T-helper 2 cell (primary cell): ENCODE measurements around the gene VSIG8.

Source experiments
- DNase-seq, 5 experiments: peaks; one replicate each; pipeline versions ENCODE4 v3.0.0 to v3.0.0-alpha.2; 2012 to 2022

Gene VSIG8

DNA sequence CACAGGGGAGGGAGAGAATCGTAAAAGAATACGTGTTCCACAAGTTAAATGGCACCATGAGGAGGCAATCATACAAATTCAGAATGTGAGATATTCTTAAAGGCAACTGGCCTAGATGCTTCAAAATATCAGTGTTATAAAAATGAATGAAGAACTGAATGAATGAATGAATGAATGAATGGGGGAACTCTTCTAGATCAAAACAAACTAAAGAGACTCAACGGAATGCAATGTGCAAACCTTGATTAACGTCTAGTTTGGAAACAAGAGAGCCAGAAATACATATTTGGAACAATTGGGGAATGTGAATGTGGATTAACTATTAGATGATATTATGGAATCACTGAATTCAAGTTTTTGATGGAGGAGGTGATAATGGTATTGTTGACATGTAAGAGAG is 20.7 kb upstream of the VSIG8 start:
- DNase-seq = no peak

DNA sequence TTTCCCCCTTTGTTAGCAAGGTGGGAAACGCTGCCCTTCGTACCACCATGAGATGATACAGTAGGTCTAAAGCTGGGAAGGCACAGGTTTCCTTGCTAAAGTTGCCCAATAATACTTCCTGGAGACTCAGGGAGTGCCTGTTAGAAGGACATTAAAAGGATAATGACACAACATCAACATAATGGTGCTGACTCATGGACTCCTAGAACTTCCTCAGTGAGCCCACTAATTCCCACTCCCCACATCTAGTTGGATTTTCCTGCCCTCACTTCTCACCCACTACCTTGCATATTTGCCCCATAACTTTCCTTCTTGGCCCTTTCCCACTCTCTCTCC is 20.0 kb upstream of the VSIG8 start:
- no peak for DNase-seq

DNA sequence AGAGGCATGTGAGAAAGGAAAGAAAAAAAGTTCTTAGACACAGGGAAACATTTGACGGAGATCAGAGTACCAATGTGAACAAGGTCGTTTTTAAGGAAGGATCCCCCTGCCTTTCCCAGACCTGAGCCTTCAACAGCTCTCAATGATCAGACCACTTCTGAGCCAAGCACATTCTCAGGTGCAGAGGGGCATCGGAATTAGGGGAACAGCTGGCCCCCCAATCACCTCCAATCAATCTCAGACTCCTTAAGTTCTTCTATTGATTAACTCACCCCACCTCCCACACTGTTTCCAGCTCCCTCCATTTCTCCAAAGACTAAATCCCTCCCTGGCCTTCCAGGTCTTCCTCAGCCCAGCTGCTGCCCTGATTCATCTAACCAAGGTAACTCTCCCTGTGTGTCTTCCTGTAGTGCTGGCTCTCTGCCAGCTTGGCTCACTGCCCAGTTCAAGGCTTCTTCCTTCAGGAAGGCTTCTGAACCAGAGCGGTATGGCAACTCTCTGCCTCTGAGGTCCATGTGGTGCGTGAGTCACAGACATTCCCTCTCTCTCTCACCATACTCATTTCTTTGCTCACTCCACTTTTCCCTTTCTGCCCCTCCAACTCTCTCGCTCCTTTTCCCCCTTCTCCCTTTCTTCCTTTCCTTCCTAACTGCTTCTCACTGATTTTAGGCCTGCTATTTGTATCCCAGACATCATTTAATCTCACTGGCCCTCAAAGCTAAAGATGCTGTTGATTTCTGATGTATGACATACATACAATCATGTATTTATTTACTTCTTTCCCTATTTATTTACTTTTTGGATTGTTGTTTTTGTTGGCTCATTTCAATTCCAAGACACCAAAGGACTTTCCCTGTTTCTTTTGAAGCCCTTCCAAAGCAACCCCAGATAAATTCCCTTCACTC is 19.4 kb upstream of the VSIG8 start:
- no peak for DNase-seq

DNA sequence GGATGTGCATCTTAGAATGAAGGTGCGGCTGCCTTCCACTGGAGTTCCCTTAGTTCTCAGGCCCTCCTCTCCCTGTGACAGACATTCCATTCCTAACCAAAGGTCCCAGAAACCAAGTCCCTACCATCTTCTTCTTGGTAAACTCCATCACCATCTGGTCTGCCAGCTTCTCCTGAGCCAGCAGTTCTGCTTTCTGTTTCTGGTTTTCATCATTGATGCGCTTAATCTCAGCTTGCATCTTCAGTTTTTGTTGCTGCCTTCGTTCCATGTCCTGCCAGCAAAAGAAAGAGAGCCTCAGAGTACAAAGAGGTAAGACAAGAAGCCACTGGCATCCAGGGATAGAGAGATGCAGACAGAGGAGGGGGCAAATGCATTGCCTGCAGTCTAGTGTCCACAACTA is 18.0 kb upstream of the VSIG8 start:
- no peak for DNase-seq

DNA sequence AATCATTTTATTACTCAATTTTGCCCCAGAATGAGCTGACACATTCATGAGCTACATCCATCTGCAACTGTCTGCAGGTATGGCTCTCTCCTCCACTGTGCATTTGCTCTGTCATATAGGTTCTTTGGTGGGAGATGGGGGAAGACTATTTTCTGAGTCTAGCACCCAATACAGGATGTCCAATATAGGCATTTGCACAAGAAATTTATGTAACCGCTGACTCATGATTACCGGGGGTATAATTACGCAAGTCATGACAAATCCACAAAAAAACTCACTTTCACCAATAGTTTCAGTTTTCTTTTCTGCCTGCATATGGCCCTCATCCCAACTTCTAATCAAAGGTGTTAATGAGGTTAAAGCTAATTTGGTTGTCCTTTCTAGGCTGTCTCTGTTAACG is 17.5 kb upstream of the VSIG8 start:
- DNase-seq = no peak

DNA sequence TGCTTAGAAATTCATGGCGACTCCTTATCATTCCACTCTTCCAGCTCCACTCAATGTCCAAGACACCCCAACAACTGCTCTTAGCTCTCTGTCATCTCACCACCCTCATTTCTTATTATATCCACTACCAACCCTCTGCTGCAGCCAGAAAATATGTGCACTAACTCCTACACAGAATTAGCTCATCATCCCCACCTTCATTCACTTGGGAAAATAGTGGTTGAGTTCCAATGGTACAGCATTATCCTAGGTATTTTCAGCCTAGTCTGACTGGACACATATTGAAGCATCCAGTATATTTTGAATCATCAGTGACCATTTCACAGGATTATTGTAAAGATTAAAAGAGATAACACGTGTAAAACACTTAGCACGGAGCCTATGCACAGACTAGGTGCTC is 16.7 kb upstream of the VSIG8 start:
- DNase-seq = no peak

DNA sequence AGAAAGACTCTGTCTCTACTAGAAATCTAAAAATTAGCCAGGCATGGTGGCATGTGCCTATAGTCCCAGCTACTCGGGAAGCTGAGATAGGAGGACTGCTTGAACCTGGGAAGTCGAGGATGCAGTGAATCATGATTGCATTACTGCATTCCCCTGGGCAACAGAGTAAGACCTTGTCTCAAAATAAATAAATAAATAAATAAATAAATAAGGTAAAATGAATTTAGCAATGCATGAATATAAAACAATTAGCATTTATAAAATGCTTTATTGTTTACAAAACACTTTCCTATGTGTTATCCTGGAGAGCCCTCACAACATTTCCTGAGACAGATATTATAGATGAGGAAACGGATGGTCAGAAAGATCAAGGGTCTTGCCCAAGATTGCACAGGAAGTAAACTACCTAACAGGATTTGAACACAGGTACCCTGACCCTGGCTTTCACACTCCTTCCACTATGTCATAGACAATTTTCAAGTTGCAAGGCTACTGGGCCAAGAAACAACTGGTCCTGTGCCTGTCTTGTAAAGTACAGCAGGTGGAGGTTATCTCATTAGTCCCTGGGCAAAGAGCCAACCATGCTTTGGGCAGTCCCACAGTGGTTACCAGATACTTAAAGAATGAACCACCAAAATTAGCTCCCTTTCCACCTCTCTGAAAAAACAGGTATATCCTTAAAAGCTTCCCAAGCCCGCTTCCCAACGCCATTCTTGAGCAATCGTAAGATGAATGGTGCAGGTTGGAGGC is 15.4 kb upstream of the VSIG8 start:
- DNase-seq = no peak

DNA sequence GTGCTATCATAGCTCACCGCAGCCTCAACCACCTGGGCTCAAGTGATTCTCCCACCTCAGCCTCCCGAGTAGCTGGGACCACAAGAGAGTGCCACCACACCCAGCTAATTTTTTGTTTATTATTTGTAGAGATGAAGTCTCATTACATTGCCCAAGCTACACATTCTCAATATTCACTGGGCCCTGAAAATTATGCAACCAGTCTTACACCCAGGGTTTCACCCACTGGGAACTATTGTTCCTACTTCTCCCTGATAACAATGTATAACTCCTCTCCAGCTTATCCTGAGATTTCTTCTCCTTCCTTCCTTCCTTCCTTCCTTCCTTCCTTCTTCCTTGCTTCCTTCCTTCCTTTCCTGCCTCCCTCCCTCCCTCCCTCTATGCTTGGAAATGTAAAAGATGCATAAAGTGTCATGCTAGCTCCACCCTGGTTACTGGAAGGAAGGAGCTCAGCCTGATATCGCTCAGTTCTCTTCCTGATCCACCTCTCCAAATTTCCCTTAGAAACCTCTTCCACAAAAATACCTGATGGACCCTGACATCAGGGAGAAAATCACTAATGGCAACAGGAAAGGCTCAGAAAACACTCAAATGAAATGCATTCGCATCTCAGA is 11.2 kb upstream of the VSIG8 start:
- no peak for DNase-seq

DNA sequence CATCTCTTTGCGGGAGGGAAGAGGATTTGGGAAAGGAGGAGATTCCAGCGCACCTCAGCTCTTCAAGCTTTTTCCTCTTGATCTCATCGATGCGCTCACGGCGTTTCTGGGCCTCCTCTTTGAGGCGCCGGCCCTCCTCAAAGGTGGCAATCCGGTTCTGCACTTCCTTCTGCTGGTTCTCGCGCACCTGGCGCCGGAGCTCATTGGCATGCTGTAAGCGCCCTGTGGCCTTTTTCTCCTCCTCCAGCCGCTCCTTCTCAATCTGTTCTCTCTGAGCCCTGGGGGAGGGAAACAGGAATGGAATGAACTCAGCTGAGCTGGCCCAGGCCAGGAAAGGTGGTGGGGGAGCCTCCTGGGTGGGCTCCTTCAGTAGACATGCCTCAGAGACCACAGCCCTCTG is 10.4 kb upstream of the VSIG8 start:
- DNase-seq = no peak

DNA sequence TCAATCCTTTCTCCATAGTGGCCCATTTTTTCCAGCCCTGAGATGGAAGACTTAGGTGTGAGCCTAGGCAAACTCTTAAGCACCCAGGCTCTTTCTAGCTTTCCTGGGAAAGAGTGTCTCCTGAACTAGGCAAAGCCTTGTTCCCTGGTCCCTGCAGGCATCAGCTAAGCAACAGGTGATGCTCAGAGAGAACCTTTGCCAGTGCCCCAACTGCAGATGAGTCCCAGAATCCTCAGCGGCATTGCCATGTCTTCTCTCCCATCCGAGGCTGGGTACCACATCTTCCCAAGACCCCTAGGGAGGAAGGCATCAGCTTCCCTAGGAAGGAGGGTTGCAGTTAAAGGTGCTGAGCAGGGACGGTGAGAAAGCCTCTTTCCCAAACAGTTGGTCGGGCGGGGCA is 8.2 kb upstream of the VSIG8 start:
- no peak for DNase-seq

DNA sequence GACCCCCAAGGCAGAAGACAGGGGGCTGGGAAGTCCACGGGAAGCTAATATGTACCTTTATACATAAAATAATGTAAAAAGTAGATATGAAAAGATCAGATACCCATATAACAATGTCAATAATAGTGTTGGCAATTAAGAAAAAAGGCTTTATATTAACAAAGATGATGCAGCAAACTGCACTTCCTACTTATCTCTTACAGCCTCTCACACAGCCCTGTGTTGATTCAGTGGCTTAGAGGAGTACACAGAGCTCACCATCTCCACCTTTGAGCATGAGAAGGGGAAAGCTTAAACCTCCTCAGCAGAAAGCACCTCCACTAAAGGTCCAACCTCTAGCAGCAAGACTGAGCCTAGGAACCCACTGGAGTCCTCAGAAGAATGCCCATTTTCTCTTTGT is 7.2 kb upstream of the VSIG8 start:
- no peak for DNase-seq

DNA sequence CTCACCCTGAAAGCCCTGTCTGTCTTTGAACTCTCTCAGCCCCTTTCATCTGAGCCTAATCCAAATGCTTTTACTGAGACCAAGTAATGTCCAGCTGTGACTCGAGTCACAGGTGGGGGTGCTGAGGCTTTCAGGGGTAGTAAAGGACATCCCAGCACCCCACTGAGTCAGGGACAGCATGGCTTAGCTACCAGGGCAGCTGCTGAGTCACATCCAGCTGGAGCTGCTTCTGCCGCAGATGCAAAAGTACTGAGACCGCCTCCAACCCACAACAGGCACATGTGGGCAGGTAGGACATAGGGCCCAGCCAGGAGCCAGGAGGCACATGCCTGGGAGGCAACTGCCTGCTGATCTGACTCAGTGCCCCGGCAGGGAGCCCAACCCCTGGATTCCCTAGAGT is 6.7 kb upstream of the VSIG8 start:
- DNase-seq = peak in 1 of 5 experiments; percentile 52

DNA sequence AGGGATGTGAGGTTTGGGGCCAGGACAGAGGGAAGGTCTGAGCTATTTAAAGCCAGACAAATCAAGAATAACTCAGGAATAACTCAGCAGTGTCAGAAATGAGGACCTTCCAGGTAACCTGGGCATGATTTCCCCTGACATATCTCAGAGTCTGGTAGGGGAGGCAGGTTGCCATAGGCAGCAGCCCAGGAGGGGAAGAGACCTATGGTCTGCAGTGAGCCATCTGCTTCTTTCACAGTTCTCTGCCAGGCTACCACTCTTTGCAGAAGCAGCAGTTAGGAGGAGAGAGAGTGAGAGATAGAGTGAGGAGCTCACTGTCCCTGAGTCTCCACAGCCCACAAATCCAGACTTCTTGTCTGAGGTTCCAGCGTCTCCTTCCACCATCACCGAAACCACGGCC is 6.3 kb upstream of the VSIG8 start:
- no peak for DNase-seq

DNA sequence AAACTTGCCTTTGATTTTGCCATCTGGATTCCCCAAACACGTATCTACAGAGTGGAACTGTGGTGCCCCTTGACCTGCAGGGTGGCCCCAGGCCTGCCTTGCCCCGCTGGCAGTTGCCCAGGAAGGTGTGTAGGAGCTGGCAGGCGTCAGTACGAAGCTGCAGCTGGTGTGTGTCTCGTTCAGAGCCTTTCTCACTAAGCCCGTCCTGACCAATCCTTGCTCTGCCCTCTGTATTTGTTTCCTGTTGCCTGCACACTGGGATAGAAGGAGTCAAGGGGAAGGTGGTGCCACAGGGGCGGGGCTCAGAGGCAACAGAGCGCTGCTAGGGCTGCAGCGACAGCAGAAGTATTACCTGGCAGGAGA is 5.2 kb upstream of the VSIG8 start:
- DNase-seq = no peak

DNA sequence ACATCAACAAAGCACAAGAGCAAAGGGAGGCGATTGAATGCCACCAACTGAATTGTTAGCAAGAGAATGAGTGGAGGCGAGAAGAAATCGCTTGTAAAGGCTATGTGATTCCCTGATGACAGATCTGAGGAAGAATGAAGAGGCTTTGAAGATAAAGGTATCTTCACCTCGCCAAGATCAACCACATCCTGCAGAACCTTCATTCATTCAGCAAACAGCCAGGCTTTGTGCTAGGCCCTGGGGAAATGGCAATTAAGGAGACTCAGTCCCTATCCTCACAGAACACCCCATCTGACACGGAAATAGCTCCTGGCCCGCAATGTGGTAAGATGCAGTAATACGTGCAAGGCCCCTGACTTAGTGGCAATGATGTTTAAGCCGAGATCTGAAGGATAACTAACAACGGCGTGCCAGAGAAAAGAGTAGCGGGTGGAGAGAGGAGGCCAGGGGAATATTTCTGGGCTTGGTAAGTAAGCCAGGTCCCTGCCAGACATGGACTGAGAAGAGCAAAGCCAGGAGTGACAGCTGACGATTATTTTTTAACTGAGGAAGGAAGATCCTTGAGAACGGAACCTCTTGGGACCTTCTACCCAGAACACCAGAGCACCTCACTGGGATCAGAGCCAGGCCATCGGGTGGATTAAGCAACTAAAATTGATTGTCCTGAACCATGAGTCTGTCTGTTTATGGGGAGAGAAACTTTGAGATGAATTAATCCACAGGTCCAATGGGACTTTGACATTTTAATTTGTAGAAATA is 4.6 kb upstream of the VSIG8 start:
- no peak for DNase-seq

DNA sequence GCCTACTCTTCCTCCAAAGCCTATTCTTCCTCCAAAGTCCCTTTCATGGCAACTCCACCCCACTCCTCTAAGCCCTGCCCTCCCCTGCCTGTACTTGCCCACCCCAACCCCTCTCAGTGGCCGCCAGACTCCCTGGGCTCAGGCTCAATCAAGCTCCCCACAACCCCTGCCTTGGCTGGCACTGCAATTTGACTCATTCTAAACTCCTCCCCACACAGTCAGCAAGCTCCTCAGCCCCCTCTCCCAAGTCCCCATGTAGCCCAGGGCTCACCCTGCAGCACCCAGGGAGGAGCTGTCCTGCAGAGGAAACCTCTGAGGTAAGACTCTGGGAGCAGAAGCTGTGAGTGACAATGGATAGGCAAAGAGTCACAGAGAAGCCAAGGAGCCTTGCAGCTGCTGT is 3.6 kb upstream of the VSIG8 start:
- DNase-seq = no peak

DNA sequence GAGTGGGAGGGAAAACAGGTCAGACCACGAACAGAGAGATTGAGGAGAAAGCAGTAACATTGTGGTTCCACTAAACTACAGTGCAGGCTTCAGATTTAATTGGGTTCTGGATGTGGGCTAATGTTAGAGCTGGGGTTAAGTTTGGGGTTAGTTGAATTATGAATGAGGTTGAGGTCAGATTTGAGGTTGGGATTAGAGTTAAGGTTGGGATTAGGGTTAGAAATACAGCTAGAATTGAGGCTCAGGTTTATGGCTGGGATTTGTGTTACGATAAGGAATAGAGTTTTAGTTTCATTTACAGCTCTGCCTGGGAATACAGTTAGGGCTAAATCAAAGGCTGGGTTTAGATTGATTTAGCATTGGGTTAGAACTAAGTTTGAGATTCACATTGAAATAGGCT is 1.8 kb upstream of the VSIG8 start:
- no peak for DNase-seq

DNA sequence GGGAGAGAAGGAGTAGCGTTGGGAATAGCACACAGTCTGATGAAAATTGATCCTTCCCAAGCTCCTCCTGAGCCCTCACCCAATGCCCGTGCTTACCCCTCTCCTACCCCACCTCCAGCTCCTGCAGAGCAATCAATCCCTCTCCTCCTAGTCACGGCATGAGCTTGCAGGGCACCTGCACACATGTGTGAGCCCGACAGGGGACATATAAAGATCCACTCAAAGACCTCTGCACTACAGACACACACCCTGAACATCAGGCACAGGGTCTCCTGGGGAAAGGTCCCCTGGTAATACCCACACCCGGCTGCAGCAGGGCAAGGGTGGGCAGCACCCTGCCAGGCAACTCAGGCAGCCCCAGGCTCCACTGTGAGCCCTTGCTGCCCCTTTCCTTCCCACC is 426 bp downstream of the VSIG8 start:
- no peak for DNase-seq

DNA sequence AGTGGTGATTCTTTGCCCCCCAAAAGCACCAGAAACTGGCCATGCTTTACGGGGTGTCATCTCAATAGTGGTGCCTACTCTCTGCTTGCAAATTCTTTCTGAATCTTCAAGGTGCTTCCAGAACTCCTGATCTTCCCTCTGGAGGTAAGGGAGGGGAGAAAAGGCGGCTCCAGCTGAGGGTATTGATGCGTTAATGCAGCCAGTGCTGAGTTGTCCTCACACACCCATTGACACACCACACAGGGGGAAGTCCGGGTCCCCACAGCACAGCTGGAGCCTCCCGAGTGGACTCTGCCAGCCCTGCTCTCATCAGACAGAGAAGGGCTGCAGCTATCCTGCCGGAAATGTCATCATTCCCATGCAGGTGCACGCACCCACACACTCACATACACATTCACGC is 1.2 kb downstream of the VSIG8 start:
- DNase-seq = no peak

DNA sequence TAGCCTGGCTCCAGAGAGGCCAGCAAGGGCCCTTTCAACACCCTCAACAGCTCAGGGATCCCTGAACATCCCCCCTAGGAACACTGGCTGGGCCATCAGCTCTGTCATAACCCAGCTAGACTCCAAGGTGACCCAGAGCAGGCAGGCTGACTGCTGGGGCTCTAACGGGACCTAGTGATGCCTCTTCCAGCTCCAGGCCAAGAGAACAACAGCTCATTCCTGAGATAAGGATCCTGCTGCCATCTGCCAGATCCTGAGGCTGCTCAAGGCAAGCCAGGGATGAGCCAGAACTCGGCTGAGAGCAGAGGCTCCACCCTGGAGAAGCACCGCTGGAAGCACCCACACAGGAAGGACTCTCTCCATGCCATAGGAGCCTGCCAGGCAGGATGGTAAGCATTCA is 2.0 kb downstream of the VSIG8 start:
- no peak for DNase-seq

DNA sequence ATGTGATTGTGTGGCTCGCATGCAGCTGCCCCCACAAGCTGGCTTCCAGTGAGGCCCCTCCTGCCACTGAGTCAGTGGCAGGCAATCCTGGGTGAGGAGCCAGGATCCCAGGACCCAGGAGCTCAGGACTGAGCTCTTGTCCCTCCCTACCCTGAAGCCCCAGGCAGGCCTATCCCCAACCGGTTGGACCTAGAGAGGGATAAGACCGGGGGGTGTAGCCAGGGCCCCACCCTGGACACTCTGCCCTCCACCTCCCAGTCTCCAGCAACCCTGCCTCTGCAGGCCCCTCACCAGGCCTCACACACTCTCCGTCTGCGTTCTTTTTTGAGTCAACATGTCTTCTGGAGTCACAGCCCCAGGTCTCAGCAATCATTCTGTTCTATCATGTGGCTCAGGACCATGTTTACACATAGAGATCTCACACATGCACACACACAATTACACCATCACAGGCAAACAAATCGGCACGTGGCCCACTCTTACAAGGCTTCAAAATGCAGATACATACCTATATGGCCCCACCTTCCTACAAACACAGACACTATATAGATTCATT is 2.6 kb downstream of the VSIG8 start:
- no peak for DNase-seq

DNA sequence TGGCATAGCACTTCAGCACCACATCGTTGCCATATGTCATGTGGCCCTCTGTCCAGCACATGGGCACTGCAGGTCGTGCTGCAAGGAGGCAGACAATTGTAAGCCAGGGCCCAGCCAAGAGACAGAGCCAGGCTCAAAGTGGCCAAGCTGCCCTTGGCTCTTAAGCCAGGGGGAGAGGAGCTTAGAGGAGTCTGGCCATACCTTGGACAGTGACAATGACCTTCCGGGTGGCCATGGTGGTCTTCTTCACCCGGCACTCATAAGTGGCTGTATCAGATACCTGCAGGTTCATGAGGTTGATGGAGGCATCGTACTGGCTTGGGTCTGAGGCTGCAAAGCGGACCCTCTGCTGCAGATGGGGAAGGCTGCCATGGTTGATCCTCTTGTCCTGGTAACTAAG is 4.6 kb downstream of the VSIG8 start:
- no peak for DNase-seq

DNA sequence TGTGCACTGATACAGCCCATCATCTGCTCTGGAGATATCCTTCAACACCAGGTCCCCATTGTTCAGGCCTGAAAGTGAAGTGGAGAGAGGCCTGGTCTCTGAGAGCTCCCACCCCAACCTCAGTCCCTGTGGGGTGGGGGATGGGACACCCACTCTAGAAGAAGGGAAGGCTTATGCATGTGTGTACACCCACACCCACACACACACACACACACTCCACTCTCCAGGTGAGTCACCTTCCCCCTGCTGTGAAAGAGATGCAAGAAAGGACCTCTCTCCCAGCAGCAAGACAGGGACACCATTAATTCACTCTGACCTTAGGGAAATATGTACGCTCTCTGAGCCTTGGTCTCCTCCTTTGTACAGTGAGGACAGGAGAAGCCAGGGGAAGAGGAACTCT is 5.9 kb downstream of the VSIG8 start:
- DNase-seq = no peak
